ENCODE measurements around the gene NDUFA5.

DNA sequence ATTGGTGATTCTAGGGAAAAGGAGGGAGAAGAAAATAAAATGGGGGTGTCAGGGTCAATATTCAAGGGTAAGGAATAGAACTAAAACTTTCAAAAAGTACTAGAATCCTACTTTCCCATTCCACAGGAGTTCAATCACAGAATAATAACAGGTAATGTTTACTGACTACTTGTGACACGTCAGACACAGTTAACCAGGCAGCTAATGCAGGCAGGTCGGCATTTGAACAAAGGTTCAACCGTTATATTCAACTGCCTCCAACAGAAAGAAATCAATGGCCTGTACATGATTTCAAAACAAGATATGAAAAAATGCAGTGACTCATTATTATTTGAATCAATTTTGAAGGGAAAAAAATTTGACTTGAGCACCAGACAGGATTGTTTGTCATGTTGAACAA is 47.1 kb upstream of the NDUFA5 start:
- TF ChIP-seq POLR2A (IDR thresholded peaks at IDR 0.05) (no peak), EP300 (IDR thresholded peaks at IDR 0.05) (no peak)
- TF ChIP-seq, protein P1, sequence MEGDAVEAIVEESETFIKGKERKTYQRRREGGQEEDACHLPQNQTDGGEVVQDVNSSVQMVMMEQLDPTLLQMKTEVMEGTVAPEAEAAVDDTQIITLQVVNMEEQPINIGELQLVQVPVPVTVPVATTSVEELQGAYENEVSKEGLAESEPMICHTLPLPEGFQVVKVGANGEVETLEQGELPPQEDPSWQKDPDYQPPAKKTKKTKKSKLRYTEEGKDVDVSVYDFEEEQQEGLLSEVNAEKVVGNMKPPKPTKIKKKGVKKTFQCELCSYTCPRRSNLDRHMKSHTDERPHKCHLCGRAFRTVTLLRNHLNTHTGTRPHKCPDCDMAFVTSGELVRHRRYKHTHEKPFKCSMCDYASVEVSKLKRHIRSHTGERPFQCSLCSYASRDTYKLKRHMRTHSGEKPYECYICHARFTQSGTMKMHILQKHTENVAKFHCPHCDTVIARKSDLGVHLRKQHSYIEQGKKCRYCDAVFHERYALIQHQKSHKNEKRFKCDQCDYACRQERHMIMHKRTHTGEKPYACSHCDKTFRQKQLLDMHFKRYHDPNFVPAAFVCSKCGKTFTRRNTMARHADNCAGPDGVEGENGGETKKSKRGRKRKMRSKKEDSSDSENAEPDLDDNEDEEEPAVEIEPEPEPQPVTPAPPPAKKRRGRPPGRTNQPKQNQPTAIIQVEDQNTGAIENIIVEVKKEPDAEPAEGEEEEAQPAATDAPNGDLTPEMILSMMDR (IDR thresholded peaks at IDR 0.05) = no peak

All from ovary (tissue), 3 donors.